OCI-LY1 (cell line): ENCODE measurements around the gene LILRB4.

Experiments used
- H2AFZ ChIP-seq: fragments of 200-600 bp; sonication (generic), shearing (Covaris generic); 2 replicates; pipeline ENCODE4 v1.6.0; 2014; ENCODE audit warnings: antibody characterized with exemption, mild to moderate bottlenecking, low read length
- H3F3A ChIP-seq: fragments of 200-600 bp; sonication (generic), shearing (Covaris generic); 2 replicates; pipeline ENCODE4 v1.6.0; 2014; ENCODE audit warnings: mild to moderate bottlenecking, antibody characterized with exemption, low read length, moderate library complexity; ENCODE audit not compliant: insufficient read depth
- H3K27ac ChIP-seq: fragments of 200-600 bp; sonication (generic); 2 replicates; pipeline ENCODE4 v1.5.1; 2014; ENCODE audit warnings: low read length, mixed run types, mild to moderate bottlenecking, low read depth; ENCODE audit not compliant: poor library complexity, severe bottlenecking
- H3K27me3 ChIP-seq: fragments of 200-600 bp; sonication (generic); 2 replicates; pipeline ENCODE4 v1.6.0; 2014; ENCODE audit warnings: antibody characterized with exemption, mild to moderate bottlenecking, low read length, moderate library complexity; ENCODE audit not compliant: insufficient read depth
- H3K36me3 ChIP-seq: fragments of 200-600 bp; sonication (generic); 2 replicates; pipeline ENCODE4 v1.6.1; 2014; ENCODE audit warnings: mild to moderate bottlenecking, antibody characterized with exemption, low read length, moderate library complexity, mixed read lengths; ENCODE audit not compliant: insufficient read depth
- H3K4me1 ChIP-seq: fragments of 200-600 bp; sonication (generic); 2 replicates; pipeline ENCODE4 v1.5.1; 2014; ENCODE audit warnings: mild to moderate bottlenecking, low read length, moderate library complexity; ENCODE audit not compliant: insufficient read depth, severe bottlenecking
- H3K4me2 ChIP-seq: fragments of 200-600 bp; sonication (generic), shearing (Covaris generic); 2 replicates; pipeline ENCODE4 v1.6.1; 2014; ENCODE audit warnings: low read length
- H3K4me3 ChIP-seq: fragments of 200-600 bp; sonication (generic); 2 replicates; pipeline ENCODE4 v1.5.1; 2014; ENCODE audit warnings: low read length, low read depth, mild to moderate bottlenecking, mixed read lengths; ENCODE audit not compliant: poor library complexity, severe bottlenecking
- H3K79me2 ChIP-seq: fragments of 200-600 bp; shearing (Covaris generic); 2 replicates; pipeline ENCODE4 v1.6.1; 2016; ENCODE audit warnings: mixed run types, low read length, mixed read lengths; ENCODE audit not compliant: insufficient read depth
- H3K9ac ChIP-seq: fragments of 200-600 bp; sonication (generic), shearing (Covaris generic); 2 replicates; pipeline ENCODE4 v1.6.1; 2014; ENCODE audit warnings: mild to moderate bottlenecking, low read length, mixed read lengths
- H3K9me2 ChIP-seq: fragments of 200-600 bp; sonication (generic), shearing (Covaris generic); 2 replicates; pipeline ENCODE4 v1.6.1; 2014; ENCODE audit warnings: low read depth, mild to moderate bottlenecking, low read length, mixed read lengths
- H3K9me3 ChIP-seq: fragments of 200-600 bp; shearing (Covaris generic); 2 replicates; pipeline ENCODE4 v1.6.1; 2014; ENCODE audit warnings: low read length, mixed read lengths
- H4K20me1 ChIP-seq: fragments of 200-600 bp; sonication (generic), shearing (Covaris generic); 2 replicates; pipeline ENCODE4 v1.6.0; 2016; ENCODE audit warnings: mild to moderate bottlenecking, low read length; ENCODE audit not compliant: insufficient read depth
- EZH2 ChIP-seq: fragments of 200-600 bp; sonication (generic), shearing (Covaris generic); IDR thresholded peaks from 2 replicates; pipeline ENCODE4 v1.8.0; 2017; ENCODE audit warnings: borderline replicate concordance, mixed run types, mild to moderate bottlenecking, antibody characterized with exemption, low read length, moderate library complexity, mixed read lengths
- TF ChIP-seq, protein P1 (sequence below): fragments of 200-600 bp; sonication (generic), shearing (Covaris generic); IDR thresholded peaks from 2 replicates; pipeline ENCODE4 v1.5.1; 2017; ENCODE audit warnings: mild to moderate bottlenecking, antibody characterized with exemption, low read length, moderate library complexity, mixed read lengths

The LILRB4 gene

GRCh38 chr19:54662730-54663129 lies at the start of gene LILRB4:
TSS of gene LILRB4 (plus strand) at chr19:54662985. CDS start at chr19:54663034, 49 bp downstream.
- Histone ChIP-seq H3K4me1 (no peaks in the 10 kb centered on the region), H4K20me1 (no peaks in the 10 kb centered on the region), H3K9me2 (no peaks in the 10 kb centered on the region), H3K36me3 (no peaks in the 10 kb centered on the region), H3K9me3 (no peaks in the 10 kb centered on the region), H3K9ac (no peak within 1 kb of the TSS), H3F3A (no peaks in the 10 kb centered on the region), H3K27ac (no peak within 1 kb of the TSS), H3K4me3 (no peak within 1 kb of the TSS), H3K4me2 (no peak within 1 kb of the TSS), H3K79me2 (no peaks in the 10 kb centered on the region), H3K27me3 (no peaks in the 10 kb centered on the region), H2AFZ (no peak within 1 kb of the TSS)
- TF ChIP-seq, protein P1, sequence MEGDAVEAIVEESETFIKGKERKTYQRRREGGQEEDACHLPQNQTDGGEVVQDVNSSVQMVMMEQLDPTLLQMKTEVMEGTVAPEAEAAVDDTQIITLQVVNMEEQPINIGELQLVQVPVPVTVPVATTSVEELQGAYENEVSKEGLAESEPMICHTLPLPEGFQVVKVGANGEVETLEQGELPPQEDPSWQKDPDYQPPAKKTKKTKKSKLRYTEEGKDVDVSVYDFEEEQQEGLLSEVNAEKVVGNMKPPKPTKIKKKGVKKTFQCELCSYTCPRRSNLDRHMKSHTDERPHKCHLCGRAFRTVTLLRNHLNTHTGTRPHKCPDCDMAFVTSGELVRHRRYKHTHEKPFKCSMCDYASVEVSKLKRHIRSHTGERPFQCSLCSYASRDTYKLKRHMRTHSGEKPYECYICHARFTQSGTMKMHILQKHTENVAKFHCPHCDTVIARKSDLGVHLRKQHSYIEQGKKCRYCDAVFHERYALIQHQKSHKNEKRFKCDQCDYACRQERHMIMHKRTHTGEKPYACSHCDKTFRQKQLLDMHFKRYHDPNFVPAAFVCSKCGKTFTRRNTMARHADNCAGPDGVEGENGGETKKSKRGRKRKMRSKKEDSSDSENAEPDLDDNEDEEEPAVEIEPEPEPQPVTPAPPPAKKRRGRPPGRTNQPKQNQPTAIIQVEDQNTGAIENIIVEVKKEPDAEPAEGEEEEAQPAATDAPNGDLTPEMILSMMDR: no peak
- no peak for TF ChIP-seq EZH2

GRCh38 chr19:54614726-54615125 lies 48.1 kb upstream of the LILRB4 start:
- Histone ChIP-seq H3K27ac (no peak overlapping the region), H3K27me3 (no peaks in the 10 kb centered on the region; the same call in 1 of the 2 replicates), H3K9ac (no peak overlapping the region), H3K4me2 (no peak overlapping the region), H3K9me3 (no peaks in the 10 kb centered on the region), H3K4me3 (no peak overlapping the region), H3K36me3 (no peaks in the 10 kb centered on the region), H3K79me2 (no peaks in the 10 kb centered on the region), H3F3A (no peaks in the 10 kb centered on the region), H4K20me1 (no peaks in the 10 kb centered on the region), H2AFZ (no peak overlapping the region), H3K4me1 (no peaks in the 10 kb centered on the region), H3K9me2 (no peaks in the 10 kb centered on the region)
- TF ChIP-seq EZH2: no peak
- TF ChIP-seq, protein P1: no peak

DNA sequence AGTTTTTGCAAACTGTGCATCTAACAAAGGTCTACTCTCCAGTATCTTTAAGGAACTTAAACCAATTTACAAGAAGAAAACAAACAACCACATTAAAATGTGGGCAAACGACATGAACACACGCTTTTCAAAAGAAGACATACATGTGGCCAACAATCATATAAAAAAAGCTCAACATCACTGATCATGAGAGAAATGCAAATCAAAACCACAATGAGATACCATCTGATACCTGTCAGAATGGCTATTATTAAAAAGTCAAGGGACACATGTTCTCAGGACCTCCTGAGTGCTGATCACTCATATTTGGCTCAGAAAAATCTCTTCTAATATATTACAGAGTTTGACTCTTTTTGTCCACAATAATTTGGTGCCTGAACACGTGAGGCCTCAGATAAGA lies 46.7 kb upstream of the LILRB4 start:
- Histone ChIP-seq H3K9me2 (no peaks in the 10 kb centered on the region), H2AFZ (no peak overlapping the region), H3K4me2 (no peak overlapping the region), H3K27ac (no peak overlapping the region), H3K36me3 (no peaks in the 10 kb centered on the region), H3F3A (no peaks in the 10 kb centered on the region), H3K4me1 (no peaks in the 10 kb centered on the region), H3K4me3 (no peak overlapping the region), H3K27me3 (no peaks in the 10 kb centered on the region; the same call in 1 of the 2 replicates), H3K9me3 (no peaks in the 10 kb centered on the region), H3K79me2 (no peaks in the 10 kb centered on the region), H4K20me1 (no peaks in the 10 kb centered on the region), H3K9ac (no peak overlapping the region)
- no peak for TF ChIP-seq EZH2
- TF ChIP-seq, protein P1: no peak
